Duodenal mucosa (tissue), 2 donors: Measurements from ENCODE around the gene C8G.

ENCODE experiments used
- H3K27ac ChIP-seq: one replicate; pipeline ENCODE4 v1.7.0; 2013; ENCODE audit warnings: low read depth, low read length
- H3K27me3 ChIP-seq, 2 donors: one replicate each; pipeline ENCODE4 v1.7.0; 2013; ENCODE audit warnings: low read length in 2 of 2, control low read depth in 1 of 2; ENCODE audit not compliant: insufficient read depth in 2 of 2, control insufficient read depth in 1 of 2
- H3K36me3 ChIP-seq, 2 donors: one replicate each; pipeline ENCODE4 v1.7.0; 2013; ENCODE audit warnings: low read length in 2 of 2, control low read depth in 1 of 2; ENCODE audit not compliant: insufficient read depth in 2 of 2, control insufficient read depth in 1 of 2
- H3K4me1 ChIP-seq, 2 donors: one replicate each; pipeline ENCODE4 v1.7.0; 2013; ENCODE audit warnings: low read length in 2 of 2, control low read depth in 1 of 2; ENCODE audit not compliant: insufficient read depth in 2 of 2, control insufficient read depth in 1 of 2
- H3K4me3 ChIP-seq, 2 donors: one replicate each; pipeline ENCODE4 v1.7.0; 2013; ENCODE audit warnings: low read length in 2 of 2, low read depth in 1 of 2
- H3K9ac ChIP-seq, 2 donors: one replicate each; pipeline ENCODE4 v1.7.0; 2013; ENCODE audit warnings: low read length in 2 of 2, low read depth in 1 of 2
- H3K9me3 ChIP-seq, 2 donors: one replicate each; pipeline ENCODE4 v1.7.0; 2013; ENCODE audit warnings: low read length in 2 of 2, control low read depth in 1 of 2; ENCODE audit not compliant: control insufficient read depth in 1 of 2

C8G gene

DNA sequence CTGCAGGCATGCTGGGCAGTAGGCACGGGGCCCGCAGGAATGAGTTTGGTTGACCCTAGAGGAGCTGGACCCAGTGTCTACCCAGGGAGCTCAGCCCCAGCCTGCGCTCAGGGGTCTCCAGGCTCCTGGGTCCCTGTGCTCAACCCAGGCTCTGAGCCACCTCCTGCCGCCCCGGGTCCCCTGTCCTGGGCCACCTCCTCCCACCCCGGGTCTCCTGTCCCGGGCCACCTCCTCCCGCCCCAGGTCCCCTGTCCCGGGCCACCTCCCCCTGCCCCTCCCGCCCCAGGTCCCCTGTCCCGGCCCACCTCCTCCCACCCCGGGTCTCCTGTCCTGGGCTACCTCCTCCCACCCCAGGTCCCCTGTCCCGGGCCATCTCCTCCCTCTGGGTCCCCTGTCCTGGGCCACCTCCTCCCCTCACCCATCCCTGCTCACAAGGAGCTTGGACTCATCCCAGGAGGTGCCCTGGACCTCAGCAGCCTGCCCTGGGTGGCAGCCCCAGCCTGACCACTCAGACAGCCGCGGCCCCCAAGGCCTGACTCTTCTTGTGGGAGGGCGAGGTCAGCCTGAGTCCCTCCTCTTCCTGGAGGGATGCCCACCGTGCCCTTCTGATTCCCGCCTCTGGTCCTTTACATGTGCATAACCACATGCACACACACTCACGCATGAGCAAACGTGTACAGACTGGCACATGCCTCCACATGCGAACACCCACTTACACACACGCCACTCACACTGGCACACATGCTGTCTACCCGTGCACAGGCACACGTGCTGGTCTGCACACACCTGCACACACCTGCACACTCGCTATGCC is 9.4 kb downstream of the C8G start:
- no peak overlapping the region for H3K27ac ChIP-seq
- H3K4me1 ChIP-seq, result peaks cover 4 to 8% of the 10 kb centered on the region in 2 donors
- H3K27me3 ChIP-seq, result no peaks in the 10 kb centered on the region

DNA sequence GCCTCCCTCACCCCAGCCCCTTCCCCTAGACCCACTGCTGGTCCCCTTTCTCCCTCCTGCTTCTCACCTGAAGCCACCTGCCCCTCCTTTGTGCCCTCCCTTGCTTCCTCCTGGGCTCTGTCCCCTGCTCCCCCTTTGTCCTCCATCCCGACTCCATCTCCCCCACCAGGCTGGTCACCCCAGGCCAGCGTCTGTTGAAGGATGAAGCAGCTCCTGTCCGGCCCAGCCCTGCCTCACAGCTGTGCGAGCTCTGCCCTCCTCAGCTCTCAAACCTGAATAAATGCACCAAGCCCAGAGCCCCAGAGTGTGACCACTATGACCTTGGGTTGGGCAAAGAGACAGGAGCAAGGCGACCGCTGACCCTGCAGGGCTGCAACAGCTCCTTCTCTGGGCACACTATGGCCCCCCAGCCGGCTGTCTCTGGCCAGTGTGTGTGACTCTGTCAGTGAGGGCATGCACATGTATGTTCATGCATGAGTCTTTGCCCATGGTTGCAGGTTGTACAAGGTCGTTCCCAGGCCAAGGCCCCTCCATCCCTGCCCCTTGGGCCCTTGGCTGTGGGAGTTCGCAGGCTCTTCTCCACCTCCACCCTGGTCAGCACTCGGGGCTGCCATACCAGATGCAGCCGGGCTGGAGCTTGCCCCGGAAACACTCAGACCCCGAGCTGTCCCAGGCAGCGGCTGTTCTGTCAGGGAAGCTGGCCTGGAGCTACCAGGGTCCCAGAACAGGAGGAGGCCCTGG is 10.3 kb downstream of the C8G start:
- no peaks in the 10 kb centered on the region for H3K36me3 ChIP-seq
- peaks cover 4 to 7% of the 10 kb centered on the region in 2 donors for H3K4me1 ChIP-seq
- no peak overlapping the region for H3K4me3 ChIP-seq
- H3K9ac ChIP-seq, result no peak overlapping the region
- H3K27me3 ChIP-seq, result no peaks in the 10 kb centered on the region
- no peak overlapping the region for H3K27ac ChIP-seq
- H3K9me3 ChIP-seq, result no peaks in the 10 kb centered on the region

More for the DNA sequence above, 9.4 kb downstream of the C8G start:
- no peak overlapping the region for H3K4me3 ChIP-seq
- H3K9ac ChIP-seq, result no peak overlapping the region
- H3K9me3 ChIP-seq, result no peaks in the 10 kb centered on the region
- H3K36me3 ChIP-seq, result no peaks in the 10 kb centered on the region

DNA sequence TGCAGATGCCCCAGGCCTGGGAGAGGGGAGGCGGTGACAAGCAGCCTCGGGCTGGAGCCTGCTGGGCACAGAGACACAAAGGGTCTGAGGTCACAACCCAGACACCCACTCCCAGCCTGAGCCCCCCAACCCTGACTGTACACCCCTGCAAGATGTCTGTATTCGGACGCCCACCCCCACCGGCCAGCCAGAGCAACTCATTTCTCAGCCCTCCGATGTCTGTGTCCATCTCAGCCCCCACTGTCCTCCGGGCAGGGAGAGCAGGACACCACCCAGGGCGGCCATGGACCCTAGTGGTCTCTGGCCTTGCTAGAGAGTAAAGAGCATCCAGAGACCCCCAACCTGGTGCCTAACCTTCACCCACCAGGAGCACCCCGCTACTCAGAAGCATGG is 10.9 kb downstream of the C8G start:
- Histone ChIP-seq H3K9ac (no peak overlapping the region), H3K36me3 (no peaks in the 10 kb centered on the region), H3K9me3 (no peaks in the 10 kb centered on the region), H3K27me3 (no peaks in the 10 kb centered on the region), H3K27ac (no peak overlapping the region), H3K4me1 (peaks cover 0 to 1% of the 10 kb centered on the region in 2 donors), H3K4me3 (no peak overlapping the region)

DNA sequence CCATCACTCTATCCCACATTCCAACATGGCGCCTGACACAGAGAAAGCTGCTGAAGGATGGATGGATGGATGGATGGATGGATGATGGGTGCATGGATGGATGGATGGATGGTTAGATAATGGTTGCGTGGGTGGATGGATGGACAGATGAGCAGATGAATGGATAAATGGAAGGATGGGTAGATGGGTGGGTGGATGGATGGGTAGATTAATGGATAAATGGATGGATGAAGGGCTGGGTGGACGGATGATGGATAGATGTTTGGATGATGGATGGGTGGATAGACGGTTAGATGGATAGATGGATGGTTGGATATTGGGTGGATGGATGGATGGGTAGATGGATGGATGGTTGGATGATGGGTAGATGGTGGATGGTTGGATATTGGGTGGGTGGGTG is 11.6 kb downstream of the C8G start:
- H3K27me3 ChIP-seq, result no peaks in the 10 kb centered on the region
- no peak overlapping the region for H3K9ac ChIP-seq
- no peak overlapping the region for H3K27ac ChIP-seq
- H3K4me1 ChIP-seq, result no peaks in the 10 kb centered on the region
- H3K4me3 ChIP-seq, result no peak overlapping the region
- no peaks in the 10 kb centered on the region for H3K36me3 ChIP-seq
- H3K9me3 ChIP-seq, result no peaks in the 10 kb centered on the region

DNA sequence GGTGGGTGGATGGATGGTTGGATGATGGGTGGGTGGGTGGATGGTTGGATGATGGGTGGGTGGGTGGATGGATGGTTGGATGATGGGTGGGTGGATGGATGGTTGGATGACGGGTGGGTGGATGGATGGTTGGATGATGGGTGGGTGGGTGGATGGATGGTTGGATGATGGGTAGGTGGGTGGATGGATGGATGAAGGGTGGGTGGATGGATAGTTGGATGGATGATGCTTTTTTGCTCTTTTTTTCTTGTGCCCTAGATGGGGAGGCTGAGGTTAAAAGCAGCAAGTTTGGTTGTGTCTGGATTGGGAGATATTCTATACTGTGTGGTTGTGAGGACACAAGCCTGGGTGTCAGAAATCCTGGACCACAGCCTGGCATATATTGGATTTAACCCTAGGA is 12.4 kb downstream of the C8G start:
- Histone ChIP-seq H3K4me3 (no peak overlapping the region), H3K9me3 (no peaks in the 10 kb centered on the region), H3K9ac (no peak overlapping the region), H3K27ac (no peak overlapping the region), H3K4me1 (no peaks in the 10 kb centered on the region), H3K36me3 (no peaks in the 10 kb centered on the region), H3K27me3 (no peaks in the 10 kb centered on the region)

DNA sequence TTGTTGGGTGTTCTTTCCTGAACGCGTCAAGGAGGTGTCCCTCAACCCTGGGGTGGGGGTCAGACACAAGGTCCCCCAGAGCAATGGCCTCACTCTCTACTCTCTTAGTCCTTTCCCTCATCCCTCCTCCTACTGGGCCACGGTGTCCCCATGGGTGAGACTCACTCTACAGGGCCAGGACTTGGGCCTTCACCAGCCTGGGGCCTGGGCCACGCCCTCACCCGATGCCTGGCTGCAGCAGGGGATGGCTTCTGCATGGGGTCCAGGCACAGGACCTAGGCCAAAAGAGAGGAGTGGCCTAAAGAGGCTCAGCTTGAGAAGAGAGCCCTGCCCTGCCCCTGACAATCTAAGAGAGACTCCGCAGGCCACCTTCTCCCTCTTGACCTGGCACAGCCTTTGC is 12.9 kb downstream of the C8G start:
- no peaks in the 10 kb centered on the region for H3K36me3 ChIP-seq
- H3K9ac ChIP-seq, result no peak overlapping the region
- H3K27ac ChIP-seq, result no peak overlapping the region
- no peaks in the 10 kb centered on the region for H3K9me3 ChIP-seq
- H3K27me3 ChIP-seq, result no peaks in the 10 kb centered on the region
- no peak overlapping the region for H3K4me3 ChIP-seq
- no peaks in the 10 kb centered on the region for H3K4me1 ChIP-seq

DNA sequence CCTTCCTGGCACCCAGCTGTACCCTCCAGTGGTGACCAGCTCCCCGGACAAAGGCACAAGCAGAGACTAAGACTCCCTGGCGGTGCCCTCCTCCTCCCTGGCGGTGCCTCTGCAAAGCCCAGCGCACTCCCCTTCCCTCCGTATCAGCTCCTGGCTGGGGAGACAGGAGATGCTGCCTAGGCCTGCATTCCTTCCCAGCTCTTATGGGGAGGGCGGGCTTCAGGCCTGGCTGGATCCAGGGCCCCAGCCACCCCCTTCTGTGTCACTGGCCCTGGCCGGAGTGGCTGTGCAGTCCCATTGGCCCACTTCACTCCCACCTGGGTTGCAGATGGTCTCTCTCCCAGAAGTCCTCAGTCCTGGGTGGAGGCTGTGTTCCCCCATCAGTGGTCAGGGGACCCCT is 13.4 kb downstream of the C8G start:
- H3K9me3 ChIP-seq, result no peaks in the 10 kb centered on the region
- no peaks in the 10 kb centered on the region for H3K4me1 ChIP-seq
- no peak overlapping the region for H3K27ac ChIP-seq
- no peak overlapping the region for H3K9ac ChIP-seq
- no peaks in the 10 kb centered on the region for H3K27me3 ChIP-seq
- no peaks in the 10 kb centered on the region for H3K36me3 ChIP-seq
- no peak overlapping the region for H3K4me3 ChIP-seq

DNA sequence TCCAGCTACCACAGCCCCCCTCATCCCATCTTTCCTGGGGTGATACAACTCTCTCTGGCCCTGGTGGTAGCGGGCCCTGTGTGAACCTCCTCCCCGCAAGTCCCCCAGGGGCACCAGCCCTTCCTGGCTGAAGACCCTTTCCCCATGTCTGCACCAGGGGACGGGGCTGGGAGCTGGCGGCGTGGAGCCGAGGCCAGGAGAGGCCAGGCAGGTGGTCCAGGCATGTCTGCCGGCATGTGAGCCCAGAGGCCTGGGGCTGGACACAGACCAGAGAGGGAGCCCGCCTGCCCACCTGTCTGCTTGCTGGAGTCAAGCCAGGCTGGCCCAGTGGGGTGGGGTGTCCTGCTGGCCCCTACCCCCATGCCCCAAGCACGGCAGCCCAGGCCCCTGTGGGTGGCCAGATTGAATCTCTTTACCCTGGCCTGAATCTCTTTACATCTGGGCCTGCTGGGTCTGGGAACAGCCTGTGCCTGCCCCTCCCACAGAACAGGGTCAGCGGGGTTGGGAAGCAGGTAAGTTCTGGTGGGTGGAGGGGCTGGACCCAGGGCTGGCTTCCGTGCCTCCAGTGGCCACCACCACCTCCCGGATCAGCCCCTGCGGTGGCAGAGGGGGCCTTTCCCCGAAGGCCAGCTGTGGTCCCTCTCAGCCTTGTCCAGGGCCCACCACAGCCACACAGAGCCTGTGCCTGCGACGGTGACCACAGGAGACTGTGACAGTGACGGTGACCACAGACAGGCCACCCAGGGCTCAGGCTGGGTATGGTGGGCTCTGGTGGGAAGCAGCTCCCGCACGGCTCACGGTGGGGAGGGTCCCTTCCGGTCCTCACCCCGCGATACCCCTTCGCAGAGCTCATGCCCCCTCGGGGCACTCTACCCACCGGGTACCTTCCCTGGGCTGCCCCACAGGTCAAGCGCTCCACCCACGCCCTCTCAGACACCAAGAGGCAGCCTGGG is 14.1 kb downstream of the C8G start:
- H3K27ac ChIP-seq, result no peak overlapping the region
- no peak overlapping the region for H3K9ac ChIP-seq
- H3K36me3 ChIP-seq, result no peaks in the 10 kb centered on the region
- H3K4me1 ChIP-seq, result peaks cover 2% of the 10 kb centered on the region in 2 donors
- H3K9me3 ChIP-seq, result no peaks in the 10 kb centered on the region
- H3K27me3 ChIP-seq, result no peaks in the 10 kb centered on the region
- no peak overlapping the region for H3K4me3 ChIP-seq

DNA sequence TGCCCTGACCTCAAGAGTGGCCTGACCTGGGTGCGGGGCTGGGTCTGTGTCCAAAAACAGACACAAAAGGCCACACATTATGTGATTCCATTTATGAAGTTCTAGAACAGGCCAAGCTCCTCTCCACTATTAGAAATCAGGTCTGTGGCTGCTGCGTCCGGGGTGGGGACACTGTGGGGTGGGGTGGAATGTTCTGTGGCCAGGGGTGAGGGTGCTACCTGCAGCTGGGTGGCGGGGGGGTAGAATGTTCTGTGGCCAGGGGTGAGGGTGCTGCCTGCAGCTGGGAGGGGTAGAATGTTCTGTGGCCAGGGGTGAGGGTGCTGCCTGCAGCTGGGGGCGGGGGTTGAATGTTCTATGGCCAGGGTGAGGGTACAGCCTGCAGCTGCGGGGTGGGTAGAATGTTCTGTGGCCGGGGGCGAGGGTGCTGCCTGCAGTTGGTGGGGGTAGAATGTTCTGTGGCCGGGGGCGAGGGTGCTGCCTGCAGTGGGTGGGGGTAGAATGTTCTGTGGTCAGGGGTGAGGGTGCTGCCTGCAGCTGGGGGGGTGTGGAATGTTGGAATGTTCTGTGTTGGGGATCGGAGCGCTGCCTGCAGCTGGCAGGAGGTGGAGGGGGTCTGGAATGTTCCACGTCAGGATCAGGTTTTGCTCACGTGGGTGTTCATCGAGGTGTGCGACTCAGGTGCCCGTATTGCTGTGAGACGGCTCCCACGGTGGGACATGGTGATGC is 15.3 kb downstream of the C8G start:
- Histone ChIP-seq H3K4me3 (no peak overlapping the region), H3K27me3 (no peaks in the 10 kb centered on the region), H3K4me1 (peaks cover 9% of the 10 kb centered on the region in 2 donors), H3K9me3 (no peaks in the 10 kb centered on the region), H3K9ac (no peak overlapping the region), H3K27ac (no peak overlapping the region), H3K36me3 (no peaks in the 10 kb centered on the region)
